ENCODE measurements around the gene AMD1. TPM values are rescaled to one million over a fixed set of nuclear protein-coding genes. Genes with fewer than 3 reads are reported as not detected.
"Not testable (repeated sequence)": the region's sequence is repeated elsewhere in the genome, so short reads cannot be mapped to it uniquely, and the experiment has no call there.

The AMD1 gene
- total RNA-seq, 1 experiment from 2014 or later = 77.8 TPM

GRCh38 chr6:110897433-110897832, 22.8 kb downstream of the AMD1 start:
- no peak overlapping the region for H3K27ac Mint-ChIP-seq (ENCODE audit: low read depth, unreplicated experiment)
- intact Hi-C loops (cut with micrococcal nuclease) = no loop called here
- peaks cover 78% of the 10 kb centered on the region for H3K36me3 Mint-ChIP-seq (ENCODE audit: insufficient read depth, unreplicated experiment)
- CTCF ChIA-PET = interaction anchor here (0.6 to 1.1 kb wide), 2 partner anchors 20 to 52 kb away, joined by 3 to 5 read pairs; no protein-coding TSS in a partner anchor
- H3K4me3 Mint-ChIP-seq (ENCODE audit: unreplicated experiment) = no peak overlapping the region
- POLR2A ChIA-PET = interaction anchor here (1.4 kb wide), 1 partner anchor 10 kb away, joined by 3 read pairs; no protein-coding TSS in a partner anchor
- TF ChIP-seq CTCF (IDR thresholded peaks at IDR 0.05; ENCODE audit: unreplicated experiment) = no peak
- no peaks in the 10 kb centered on the region for H3K9me3 Mint-ChIP-seq (ENCODE audit: unreplicated experiment)
- no peaks in the 10 kb centered on the region for H3K4me1 Mint-ChIP-seq (ENCODE audit: insufficient read depth, unreplicated experiment)
- DNase-seq (ENCODE audit: unreplicated experiment) = peak; percentile 25
- BruUV-seq (replicated peaks) = no TSS peak
- H3K27me3 Mint-ChIP-seq (ENCODE audit: insufficient read depth, unreplicated experiment) = no peaks in the 10 kb centered on the region

- no peak for TF ChIP-seq CTCF (IDR thresholded peaks at IDR 0.05; ENCODE audit: unreplicated experiment)
- intact Hi-C loops (cut with micrococcal nuclease) = no loop called here
- Mint-ChIP-seq H3K4me3 (ENCODE audit: unreplicated experiment) (no peak overlapping the region), H3K36me3 (ENCODE audit: insufficient read depth, unreplicated experiment) (peaks cover 72% of the 10 kb centered on the region), H3K27ac (ENCODE audit: low read depth, unreplicated experiment) (no peak overlapping the region), H3K9me3 (ENCODE audit: unreplicated experiment) (no peaks in the 10 kb centered on the region), H3K27me3 (ENCODE audit: insufficient read depth, unreplicated experiment) (no peaks in the 10 kb centered on the region), H3K4me1 (ENCODE audit: insufficient read depth, unreplicated experiment) (no peaks in the 10 kb centered on the region)
- ChIA-PET CTCF (interaction anchor here (0.6 to 1.1 kb wide), 4 partner anchors 13 to 230 kb away, joined by 3 to 5 read pairs (median 4); no protein-coding TSS in a partner anchor), POLR2A (interaction anchor here (0.9 to 1.4 kb wide), 4 partner anchors 11 to 84 kb away, joined by 3 read pairs; partner anchors contain the start of genes AMD1 and RPF2)
- no peak for DNase-seq (ENCODE audit: unreplicated experiment)
- BruUV-seq (replicated peaks) = no TSS peak
Measured at GRCh38 chr6:110898111-110898510, 23.5 kb downstream of the AMD1 start.

GRCh38 chr6:110900028-110900598, 25.5 kb downstream of the AMD1 start:
- Mint-ChIP-seq H3K4me3 (ENCODE audit: unreplicated experiment) (no peak overlapping the region), H3K9me3 (ENCODE audit: unreplicated experiment) (peaks cover under 1% of the 10 kb centered on the region), H3K36me3 (ENCODE audit: insufficient read depth, unreplicated experiment) (peaks cover 61% of the 10 kb centered on the region), H3K4me1 (ENCODE audit: insufficient read depth, unreplicated experiment) (no peaks in the 10 kb centered on the region), H3K27ac (ENCODE audit: low read depth, unreplicated experiment) (no peak overlapping the region), H3K27me3 (ENCODE audit: insufficient read depth, unreplicated experiment) (no peaks in the 10 kb centered on the region)
- BruUV-seq (replicated peaks) = no TSS peak
- DNase-seq (ENCODE audit: unreplicated experiment) = no peak
- no peak for TF ChIP-seq CTCF (IDR thresholded peaks at IDR 0.05; ENCODE audit: unreplicated experiment)
- intact Hi-C loops (cut with micrococcal nuclease) = no loop called here
- CTCF ChIA-PET = interaction anchor here (1.0 kb wide), 1 partner anchor 44 kb away, joined by 3 read pairs; no protein-coding TSS in a partner anchor
- POLR2A ChIA-PET = no interaction called here

GRCh38 chr6:110901601-110902000, 27.0 kb downstream of the AMD1 start:
- peaks cover 52% of the 10 kb centered on the region for H3K36me3 Mint-ChIP-seq (ENCODE audit: insufficient read depth, unreplicated experiment)
- intact Hi-C loops (cut with micrococcal nuclease); H3K4me3 Mint-ChIP-seq (ENCODE audit: unreplicated experiment); BruUV-seq (replicated peaks); H3K27ac Mint-ChIP-seq (ENCODE audit: low read depth, unreplicated experiment); H3K27me3 Mint-ChIP-seq (ENCODE audit: insufficient read depth, unreplicated experiment); DNase-seq (ENCODE audit: unreplicated experiment); H3K9me3 Mint-ChIP-seq (ENCODE audit: unreplicated experiment); H3K4me1 Mint-ChIP-seq (ENCODE audit: insufficient read depth, unreplicated experiment): not testable (repeated sequence)
- CTCF ChIA-PET = interaction anchor here (0.7 to 0.8 kb wide), 3 partner anchors 15 to 26 kb away, joined by 3 to 4 read pairs (median 4); no protein-coding TSS in a partner anchor
- POLR2A ChIA-PET = interaction anchor here (0.8 kb wide), 2 partner anchors 10 to 85 kb away, joined by 3 read pairs; no protein-coding TSS in a partner anchor
